GM19452 (cell line): ENCODE data around the gene PGM2L1.
"Not testable (repeated sequence)": the region's sequence is repeated elsewhere in the genome, so short reads cannot be mapped to it uniquely, and the experiment has no call there.

Source experiments
- ATAC-seq: cut with Tn5 transposase; IDR thresholded peaks from one replicate; pipeline ENCODE4 v1.9.1; 2021; ENCODE audit not compliant: unreplicated experiment

Gene PGM2L1

DNA sequence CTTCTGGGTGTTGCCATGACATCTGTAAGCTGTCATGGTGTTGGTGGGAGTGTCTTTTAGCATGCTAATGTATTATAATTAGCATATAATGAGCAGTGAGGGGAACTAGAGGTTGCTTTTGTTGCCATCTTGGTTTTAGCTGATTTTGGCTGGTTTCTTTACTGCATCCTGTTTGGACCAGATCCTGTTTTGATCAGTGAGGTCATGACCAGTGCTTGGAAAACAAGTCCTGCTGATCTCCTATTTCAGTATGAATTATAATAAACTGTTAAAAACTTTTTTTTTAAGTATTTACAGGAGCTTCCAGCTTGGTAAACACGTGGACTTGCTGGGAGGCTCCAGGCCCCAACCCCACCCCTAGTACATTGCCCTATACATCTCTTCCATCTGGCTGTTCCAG, 56.3 kb downstream of the PGM2L1 start:
- no peak for ATAC-seq

DNA sequence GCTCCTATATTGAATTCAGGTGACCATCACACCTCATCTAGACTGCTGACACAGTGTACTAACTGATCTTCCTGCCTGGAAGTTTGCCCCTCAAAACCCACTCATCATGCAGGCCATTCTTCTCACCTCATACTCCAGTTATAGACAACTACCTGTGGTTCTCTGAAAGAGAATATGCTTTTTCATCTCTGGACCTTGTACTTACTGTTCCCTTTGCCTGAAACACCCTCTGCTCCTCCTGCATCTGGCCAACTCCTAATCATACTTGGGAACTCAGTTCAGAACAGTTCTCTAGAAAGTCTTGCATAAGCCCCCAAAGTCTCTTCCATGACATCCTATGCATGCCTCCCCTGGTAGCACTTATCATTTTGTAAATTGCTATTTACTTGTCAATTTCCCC, 58.6 kb downstream of the PGM2L1 start:
- no peak for ATAC-seq

DNA sequence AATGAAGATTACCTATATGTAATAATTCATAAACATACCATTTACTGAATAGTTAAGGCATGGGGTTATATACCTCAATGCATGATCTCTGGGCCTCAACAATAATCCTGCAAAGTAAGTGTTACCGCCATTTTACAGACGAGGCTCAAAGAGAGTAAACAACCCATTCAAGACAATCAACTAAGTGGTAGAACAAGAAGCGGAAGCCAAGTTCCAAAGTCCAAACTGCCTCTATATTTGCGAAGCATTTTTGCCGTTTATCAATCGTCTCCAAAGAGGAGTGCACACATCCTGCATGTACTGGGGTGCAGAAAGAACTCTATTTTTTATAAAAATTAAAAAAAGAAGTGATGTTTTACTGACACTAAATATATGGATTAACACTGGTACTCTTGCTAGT, 59.3 kb downstream of the PGM2L1 start:
- no peak for ATAC-seq

DNA sequence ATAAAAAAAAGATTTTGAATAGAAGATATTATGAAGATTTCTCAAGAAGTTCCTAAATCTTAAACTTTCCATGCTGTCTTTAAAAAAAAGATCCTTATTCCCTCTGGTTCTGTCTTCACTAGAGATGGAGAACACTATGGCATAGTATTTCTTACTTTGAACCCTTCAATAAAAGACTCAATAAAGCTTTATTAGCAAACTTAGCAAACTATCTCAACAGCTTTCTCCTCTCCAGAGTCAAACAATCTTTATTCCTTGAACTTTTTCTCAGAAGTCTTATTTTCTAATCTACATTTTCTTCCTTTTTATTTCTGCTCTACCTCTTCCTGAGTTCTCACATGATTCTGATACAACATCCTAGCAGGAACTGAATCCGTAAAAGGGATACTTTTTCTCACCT, 65.0 kb downstream of the PGM2L1 start:
- no peak for ATAC-seq

DNA sequence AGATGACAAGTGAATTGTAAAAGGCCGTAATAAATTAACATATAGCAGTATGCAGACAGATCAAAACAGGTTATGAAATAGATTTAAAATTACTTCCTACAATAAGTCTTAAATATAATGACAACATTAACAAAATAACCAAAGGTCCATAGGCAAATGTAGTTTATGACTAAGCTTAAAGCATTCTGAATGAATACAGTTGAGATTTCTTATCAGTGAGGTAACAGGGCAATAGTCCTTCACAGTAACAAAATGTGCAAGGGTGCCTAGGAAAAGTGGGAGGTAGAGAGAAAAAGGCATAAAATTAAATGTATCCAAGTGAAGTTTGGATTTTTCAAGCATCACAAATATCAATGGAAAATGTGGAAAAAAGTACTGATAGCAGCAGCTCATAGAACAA, 65.9 kb downstream of the PGM2L1 start:
- ATAC-seq, result no peak

DNA sequence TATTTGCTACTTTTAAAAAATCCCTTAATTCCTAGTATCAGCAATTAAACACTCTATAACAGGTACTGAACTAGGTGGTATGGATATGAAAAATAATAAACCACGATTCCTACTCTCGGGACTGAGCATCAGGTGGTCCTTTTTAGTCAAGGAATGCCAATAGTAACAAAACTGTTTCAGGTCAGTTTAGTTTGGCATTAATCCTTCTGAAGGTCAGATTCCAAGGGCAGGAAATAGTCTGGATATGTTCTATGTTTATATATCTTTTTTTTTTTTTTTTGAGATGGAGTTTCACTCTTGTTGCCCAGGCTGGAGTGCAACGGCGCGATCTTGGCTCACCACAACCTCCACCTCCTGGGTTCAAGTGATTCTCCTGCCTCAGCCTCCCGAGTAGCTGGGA, 67.2 kb downstream of the PGM2L1 start:
- not testable (repeated sequence) for ATAC-seq

DNA sequence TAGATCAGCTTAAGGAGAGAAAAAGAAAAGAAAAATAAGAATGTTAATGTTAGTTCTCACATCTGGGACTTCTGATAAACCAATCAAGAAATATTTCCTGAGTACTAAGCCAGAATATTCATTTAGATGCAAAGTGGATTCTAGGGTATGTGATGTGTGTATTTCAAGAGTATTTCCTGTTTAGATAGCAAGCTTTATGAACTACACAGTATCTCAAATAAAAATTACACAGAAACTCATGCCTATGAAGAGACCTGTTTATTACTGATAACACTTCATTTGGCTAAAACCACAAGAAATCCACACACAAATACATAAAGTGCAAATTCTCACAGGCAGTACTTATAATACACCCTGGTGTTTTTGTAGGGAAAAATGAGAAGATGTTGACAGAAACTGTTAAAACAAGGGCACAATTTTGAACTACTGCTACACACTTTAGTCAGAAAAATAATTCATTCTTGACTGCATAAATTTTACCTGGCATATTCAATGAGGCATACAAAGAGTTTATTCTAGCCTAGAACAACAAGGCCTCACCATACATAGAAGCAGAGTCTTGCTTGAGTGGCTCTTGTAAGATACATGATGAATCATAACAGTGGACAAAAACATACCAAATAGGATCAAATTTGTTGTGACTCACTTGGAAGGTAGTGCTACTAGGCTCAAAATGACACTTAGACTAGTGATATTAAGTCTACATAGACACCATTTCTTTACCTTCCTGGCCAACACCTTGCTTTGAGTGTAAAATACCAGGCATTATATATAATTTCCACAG, 68.0 kb downstream of the PGM2L1 start:
- ATAC-seq, result no peak

DNA sequence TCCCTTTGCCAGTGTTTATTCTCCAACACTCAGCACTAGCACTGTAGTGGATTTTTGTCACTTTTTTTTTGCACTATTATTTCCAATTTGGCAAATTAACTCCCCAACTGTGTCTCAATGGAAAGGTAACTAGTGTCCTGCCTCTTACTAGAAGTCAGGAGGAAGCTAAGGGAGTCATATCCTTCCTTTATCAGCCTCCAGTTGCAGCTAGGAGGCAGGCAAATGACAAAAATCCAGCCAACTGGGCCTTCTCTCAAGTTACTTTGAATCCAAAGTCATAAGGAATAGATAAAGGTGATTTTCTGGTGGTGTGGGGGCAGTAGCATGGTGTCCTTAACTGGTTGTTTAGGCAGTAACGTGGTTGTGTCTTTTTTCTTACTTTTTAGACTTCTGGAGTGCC, 71.2 kb downstream of the PGM2L1 start:
- ATAC-seq, result no peak

DNA sequence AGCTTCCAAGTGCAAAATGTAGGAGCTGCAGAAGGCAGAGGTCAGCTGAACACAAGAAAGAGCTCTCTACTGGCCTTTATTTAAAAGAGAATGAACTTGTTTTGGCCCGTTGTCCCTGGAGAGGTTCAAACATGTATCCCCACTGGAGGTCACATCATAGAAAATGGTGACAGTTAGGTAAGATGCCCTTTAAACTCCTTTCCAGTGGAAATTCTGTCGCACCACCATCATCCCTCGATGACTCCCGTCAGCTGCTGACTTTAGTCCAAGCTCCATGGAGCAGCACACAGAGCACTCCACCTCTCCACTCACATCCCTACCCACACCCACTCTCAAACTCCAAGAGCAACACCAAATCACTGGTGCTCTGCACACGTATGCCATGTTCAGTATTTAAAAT, 71.6 kb downstream of the PGM2L1 start:
- ATAC-seq, result no peak

DNA sequence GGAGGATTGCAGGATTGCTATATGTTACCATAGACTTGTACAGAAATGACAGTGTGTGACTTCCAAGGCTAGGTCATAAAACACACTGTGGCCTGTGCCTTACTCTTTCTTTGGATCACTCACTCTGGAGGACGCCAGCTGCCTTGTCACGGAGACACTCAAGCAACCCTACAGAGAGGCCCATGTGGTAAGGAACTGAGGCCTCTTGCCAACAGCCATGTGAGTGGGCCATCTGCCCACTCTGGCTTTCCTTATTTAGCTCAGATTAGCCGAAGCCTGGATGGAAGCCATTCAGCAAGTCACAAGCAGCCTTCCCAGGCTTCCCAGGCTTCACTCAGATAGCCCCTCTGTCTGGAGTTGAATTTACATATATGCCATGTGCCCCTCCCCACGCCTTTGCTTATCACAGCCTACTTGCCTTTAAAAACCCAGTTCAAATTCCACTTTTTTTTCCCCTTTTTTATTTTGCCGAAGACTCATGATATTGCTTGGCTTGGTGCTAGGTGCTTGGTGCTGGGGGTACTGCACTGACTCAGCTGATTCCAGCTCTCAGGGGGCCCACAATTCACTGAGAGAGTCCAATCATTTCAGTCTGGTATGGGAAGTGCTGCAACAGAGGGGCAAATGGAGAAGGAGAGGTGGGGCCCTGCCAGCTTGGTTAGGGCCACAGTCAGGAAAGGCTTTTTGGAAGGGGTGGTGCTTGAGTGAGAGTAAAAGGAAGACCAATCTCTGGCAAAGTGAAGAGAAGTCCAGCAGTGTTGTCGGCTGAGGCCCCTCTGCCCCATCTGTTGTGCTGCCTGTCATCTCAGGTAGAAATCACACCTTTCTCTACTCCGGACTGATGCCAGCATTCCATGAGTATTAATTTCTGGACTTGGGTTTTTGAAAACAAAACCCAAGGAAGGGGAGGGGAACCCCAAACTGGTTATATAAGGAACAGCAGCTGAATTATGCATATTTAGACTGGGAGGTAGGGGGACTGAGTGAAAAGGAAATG, 72.3 kb downstream of the PGM2L1 start:
- ATAC-seq, result no peak

DNA sequence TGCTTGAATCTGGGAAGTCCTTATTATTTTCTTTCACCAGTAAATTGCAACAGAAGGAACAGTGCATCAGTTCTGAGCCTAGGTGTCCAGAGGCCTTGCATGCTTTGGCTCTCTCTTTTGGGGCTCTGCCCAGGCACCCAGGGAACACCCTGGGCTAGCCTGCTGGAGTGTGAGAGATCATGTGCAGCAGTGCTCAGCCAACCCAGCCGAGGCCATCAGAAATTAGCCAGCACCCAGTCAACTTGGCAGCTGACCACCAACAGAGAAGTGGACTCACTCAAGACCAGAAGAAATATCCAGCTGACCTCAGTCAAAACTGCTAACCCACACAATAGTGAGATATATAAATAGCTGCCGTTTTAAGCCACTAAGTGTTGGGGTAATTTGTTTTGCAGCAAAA, 75.6 kb downstream of the PGM2L1 start:
- ATAC-seq, result no peak

DNA sequence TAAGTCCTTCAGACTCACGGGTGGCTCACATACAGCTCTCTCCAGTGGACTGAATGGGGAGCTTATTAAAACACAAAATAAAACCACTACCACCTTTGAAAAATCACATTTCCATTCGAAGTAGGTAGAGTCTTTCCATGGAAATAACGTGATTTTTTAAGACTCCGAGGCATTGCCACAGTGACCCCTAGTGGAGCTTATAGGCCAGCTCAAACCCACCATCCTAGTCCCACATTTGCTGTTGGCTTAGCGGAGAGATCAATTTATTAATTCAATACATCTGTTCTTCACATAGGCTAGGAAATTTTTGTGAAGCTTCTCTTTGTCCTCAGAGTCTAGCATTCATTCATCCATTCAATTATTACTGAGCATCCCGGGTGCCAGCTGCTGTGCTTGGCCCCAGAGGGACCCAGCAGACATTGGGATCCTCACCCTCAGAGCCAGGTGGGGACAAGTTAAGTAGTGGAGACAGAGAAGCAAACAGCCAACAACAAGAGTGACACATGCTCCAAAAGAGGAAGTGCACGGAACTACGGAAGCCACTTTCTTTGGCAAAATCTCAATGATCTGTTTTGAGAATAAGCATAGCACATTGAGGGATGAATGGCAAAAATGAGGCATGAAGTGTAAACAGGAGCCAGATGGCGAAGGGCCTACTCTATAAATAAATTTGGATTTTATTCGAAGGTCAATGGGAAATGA, 76.6 kb downstream of the PGM2L1 start:
- ATAC-seq, result no peak

DNA sequence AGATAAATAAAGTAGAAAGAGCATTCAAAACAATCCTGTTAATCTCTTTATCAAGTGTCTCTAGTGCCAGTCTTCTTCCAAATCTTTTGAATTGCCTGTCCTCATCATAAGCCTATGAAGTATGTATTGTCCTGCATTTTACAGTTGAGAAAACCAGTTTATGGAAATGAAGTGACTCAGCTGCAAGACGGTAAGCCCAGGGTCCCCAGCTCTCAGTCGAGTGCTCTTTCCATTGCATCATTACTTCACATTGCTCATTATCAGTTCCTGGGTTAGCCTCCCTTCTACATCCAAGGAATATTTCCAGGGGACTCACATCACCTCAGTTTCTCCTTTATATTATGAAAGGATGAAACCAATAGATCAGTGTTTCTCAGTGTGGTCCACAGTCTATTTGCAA, 77.7 kb downstream of the PGM2L1 start:
- no peak for ATAC-seq

DNA sequence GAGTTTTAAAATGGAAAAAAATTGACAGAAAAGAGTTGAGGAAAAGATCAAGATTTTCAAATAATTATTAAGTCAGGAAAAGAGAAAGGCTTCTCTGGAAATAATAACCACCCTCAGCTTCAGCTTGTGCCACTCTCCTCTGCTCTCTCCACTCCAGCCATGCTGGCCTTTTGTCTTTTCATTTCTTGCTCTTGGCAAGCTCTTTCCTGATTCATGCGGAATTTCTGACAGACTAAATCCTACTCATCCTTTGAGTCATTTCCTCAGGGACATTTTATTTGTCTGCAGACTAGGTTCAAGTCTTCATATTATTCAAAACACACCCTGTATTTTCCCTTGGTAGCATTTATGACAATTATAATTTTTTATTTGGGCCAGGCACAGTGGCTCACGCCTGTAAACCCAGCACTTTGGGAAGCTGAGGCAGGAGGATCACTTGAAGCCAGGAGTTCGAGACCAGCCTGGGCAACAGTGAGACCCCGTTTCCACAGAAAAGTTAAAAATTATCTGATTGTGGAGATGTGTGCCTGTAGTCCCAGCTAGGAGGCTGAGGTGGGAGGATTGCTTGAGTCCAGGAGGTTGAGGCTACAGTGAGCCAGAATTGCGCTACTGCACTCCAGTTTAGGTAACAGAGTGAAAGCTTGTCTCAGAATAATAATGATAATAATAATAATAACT, 79.0 kb downstream of the PGM2L1 start:
- ATAC-seq, result no peak

DNA sequence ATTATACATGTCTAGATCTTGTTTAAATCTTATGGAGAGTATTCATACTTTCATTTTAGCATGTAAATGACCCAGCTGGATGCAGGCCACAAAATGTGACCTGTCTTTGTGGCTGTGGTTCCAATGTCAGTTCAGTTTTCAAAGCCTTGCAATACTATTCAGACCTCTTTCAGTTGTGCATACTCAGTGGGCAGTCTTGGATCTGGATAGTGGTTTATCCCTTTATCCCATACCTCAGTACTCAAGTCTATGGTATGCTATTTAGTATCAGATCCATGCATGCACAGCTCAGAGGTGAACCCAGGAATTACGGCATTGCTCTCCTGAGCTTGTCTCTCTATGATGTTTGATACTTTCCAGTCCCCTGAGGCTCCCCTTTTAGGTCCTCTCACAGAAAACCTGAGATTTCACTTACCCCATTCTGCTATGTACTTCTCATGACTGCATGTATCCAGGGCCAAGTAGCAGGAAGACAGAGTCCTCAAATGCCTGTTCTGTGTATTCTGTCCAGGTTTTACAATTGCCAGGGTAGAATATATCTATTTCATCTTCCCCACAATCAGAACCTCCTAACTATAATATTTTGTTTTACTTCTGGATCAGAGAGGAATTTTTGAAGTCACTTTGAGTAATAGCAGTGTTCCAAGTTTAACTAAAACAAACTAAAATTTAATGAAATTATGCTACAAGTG, 79.8 kb downstream of the PGM2L1 start:
- no peak for ATAC-seq

DNA sequence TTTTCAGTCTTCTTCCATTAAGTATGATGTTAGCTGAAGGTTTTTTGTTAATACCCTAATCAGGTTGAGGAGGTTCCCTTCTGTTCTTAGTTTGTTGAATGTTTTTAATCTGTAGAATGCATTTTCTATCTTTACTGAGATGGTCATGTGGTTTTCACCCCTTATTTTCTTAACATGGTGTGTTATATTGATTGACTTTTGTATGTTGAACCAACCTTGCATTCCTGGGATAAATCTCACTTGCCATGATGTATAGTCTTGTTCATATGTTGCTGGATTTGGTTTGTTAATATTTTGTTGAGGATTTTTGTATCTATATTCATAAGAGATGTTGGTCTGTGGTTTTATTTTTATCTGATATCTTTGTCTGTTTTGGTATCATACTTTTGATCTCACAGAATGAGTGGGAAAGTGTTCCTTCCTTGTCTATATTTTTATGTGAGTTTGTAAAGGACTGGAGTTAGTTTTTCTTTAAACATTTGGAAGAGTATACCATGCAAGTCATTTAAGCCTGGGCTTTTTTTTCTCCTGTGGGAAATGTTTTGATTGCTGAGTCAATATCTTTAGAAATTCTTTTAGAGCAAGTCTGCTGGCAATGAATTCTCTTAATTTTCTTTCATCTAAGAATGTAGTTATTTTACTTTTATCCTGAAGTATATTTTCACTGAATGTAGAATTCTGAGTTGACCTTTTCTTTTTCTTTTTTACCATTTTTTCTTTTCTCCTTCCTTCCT, 81.3 kb downstream of the PGM2L1 start:
- ATAC-seq, result no peak

DNA sequence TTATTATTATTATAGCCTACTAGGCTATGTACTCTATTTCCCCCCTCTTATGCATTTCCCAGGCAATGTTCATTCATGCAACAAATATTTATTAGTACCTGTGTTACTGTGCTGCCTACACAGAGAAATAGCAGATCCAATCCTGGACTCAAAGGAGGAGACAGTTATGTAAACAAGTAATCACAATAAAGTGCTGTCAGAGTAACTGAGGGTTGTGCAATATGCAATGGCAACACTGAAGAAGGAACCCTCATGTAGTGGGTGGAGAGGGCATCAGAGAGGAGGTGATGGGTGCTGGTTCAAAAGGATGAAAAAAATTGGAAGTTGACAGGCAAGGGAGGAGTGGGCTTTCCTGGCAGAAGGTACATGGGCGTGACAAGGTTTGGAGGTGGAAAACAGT, 85.9 kb downstream of the PGM2L1 start:
- ATAC-seq, result no peak

DNA sequence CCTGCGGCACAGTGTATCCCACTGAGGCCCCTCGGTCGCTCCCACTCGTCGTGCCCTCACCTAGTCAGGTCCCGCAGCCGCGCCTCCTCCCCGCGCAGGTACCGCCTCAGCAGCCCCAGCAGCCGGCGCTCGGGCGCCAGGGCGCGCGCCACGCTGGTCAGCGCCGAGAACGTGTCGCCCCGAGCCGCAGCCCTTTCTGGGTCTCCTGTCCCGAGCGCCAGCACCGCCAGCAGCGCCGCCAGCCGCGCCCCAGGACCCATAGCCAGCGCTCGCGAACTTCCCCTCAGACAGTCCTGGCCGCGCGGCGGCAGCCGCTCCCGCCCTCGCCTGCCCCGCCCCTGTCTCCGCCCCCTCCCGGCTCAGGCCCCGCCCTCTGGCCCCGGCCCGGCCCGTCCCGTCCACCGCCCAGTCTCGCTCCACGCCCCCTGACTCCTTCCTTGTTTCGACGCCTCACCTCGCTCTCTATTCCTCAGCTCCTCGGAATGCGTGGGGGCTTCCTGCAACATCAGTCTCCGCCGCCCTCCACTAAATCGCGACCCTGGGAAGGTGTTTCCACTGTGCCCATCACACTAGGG, 86.8 kb downstream of the PGM2L1 start, which contains the start of gene P4HA3:
Gene P4HA3 (minus strand): TSS at position 289 of the 575 bp plus-strand sequence. CDS start 29 bp downstream, at position 260.
- ATAC-seq, result no peak

DNA sequence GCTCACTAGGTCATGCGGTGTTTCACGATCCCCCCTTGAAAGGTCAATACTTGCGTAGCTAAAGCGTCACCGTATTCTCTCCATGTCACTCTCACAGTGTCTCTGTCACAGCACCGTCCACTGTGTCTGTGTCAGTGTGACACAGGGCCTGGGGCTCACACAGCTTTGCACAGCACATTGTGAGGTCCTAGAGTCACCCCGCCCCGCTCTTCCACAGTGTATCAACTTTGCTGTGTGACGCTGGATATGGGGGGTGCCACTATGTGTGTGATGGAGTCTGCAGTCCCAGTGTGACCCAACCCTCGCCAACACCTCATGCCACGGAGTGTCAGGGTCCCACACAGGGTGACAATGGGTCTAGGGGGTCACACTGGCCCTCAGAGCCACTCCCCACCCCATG, 87.4 kb downstream of the PGM2L1 start:
- no peak for ATAC-seq
